ENCODE results near the gene SSR1.

DNA sequence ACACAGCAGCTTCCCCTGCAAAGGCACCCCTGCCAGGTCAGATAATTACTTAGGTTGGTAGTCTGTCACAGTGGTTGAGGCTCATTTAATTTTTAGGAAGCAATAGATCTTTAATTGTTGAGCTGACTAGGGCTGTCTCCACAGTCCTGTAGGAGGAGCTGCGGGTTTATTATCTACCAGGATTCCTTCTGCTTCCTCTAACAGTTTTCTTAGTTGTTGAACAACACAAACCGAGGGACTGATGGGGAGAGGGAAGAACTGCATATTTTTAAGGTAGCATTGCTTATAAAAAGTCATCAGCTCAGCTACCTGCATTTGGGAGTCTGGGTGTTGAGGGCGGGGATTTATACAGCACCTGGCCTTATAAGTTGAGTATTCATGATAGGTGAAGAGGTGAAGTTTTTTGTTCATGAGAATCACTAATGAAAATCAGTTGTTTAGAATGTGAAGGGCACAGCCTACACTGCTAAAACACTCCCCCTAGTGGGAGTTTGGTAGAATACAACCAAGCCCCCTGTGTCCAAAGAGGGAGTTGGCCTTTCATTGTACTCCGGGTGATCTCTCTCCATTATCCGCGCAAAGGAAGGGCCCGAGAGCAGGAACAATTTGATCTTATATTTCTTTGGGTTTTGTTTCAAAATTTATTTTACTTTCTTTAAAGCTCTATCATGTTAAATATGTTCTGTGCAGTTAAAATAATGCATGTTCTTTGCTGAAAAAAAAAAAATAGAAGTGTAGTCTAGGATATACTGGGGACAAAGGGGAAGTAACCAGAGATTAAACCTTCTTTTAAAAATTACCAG, 69.6 kb downstream of the SSR1 start:
- TF ChIP-seq, protein P1, sequence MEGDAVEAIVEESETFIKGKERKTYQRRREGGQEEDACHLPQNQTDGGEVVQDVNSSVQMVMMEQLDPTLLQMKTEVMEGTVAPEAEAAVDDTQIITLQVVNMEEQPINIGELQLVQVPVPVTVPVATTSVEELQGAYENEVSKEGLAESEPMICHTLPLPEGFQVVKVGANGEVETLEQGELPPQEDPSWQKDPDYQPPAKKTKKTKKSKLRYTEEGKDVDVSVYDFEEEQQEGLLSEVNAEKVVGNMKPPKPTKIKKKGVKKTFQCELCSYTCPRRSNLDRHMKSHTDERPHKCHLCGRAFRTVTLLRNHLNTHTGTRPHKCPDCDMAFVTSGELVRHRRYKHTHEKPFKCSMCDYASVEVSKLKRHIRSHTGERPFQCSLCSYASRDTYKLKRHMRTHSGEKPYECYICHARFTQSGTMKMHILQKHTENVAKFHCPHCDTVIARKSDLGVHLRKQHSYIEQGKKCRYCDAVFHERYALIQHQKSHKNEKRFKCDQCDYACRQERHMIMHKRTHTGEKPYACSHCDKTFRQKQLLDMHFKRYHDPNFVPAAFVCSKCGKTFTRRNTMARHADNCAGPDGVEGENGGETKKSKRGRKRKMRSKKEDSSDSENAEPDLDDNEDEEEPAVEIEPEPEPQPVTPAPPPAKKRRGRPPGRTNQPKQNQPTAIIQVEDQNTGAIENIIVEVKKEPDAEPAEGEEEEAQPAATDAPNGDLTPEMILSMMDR (conservative IDR thresholded peaks at IDR 0.05 in 1 of 2, IDR thresholded peaks at IDR 0.05 in 1 of 2; ENCODE audit: extremely low read depth in 1 of 2, insufficient read depth in 1 of 2, low read depth in 1 of 2, low read length in 2 of 2), result peak; percentile 85 to 91
- TF ChIP-seq EZH2 (IDR thresholded peaks at IDR 0.05; ENCODE audit: borderline replicate concordance, low read length), result no peak

Measured in mammary epithelial cell (primary cell).